A549 treated with RU486 at 1 μM for 4 hours (cell line): ENCODE data around the gene B4GALT6. TPM values are rescaled to one million over a fixed set of nuclear protein-coding genes. Genes with fewer than 3 reads are reported as not detected.

Source experiments
- total RNA-seq: library from RNA; stranded (reverse); fragments of 200-300 nt; extraction: Qiagen RNA extraction; gene quantifications from 5 replicates; pipeline ENCODE4 v1.2.3, GENCODE V29; 2022; ENCODE audit warnings: low read depth

Gene B4GALT6, protein sequence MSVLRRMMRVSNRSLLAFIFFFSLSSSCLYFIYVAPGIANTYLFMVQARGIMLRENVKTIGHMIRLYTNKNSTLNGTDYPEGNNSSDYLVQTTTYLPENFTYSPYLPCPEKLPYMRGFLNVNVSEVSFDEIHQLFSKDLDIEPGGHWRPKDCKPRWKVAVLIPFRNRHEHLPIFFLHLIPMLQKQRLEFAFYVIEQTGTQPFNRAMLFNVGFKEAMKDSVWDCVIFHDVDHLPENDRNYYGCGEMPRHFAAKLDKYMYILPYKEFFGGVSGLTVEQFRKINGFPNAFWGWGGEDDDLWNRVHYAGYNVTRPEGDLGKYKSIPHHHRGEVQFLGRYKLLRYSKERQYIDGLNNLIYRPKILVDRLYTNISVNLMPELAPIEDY
- 2.2 to 9.3 TPM (median 7.3 TPM) in 5 replicates for total RNA-seq

GRCh38 chr18:31684279-31685096 is at the start of gene B4GALT6:
Gene B4GALT6 (minus strand): TSS chr18:31684581. CDS start chr18:31684426, 155 bp downstream.

DNA sequence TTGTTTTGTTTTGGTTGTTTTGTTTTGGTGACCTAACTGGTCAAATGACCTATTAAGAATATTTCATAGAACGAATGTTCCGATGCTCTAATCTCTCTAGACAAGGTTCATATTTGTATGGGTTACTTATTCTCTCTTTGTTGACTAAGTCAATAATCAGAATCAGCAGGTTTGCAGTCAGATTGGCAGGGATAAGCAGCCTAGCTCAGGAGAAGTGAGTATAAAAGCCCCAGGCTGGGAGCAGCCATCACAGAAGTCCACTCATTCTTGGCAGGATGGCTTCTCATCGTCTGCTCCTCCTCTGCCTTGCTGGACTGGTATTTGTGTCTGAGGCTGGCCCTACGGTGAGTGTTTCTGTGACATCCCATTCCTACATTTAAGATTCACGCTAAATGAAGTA is 92.8 kb downstream of the B4GALT6 start, which contains the start of gene TTR:
Gene TTR (plus strand): TSS at position 250 of the 400 bp plus-strand sequence. CDS start 26 bp downstream, at position 276.

Other genes starting within 250 kb of the B4GALT6 start
- gene DSG3, start 236.8 kb downstream of the B4GALT6 start, total RNA-seq: 0.02 to 0.04 TPM (median 0.02 TPM) in 3 of 5 replicates, not detected in the others
- gene DSG2, start 186.4 kb downstream of the B4GALT6 start, total RNA-seq: 29.9 to 63.9 TPM (median 58.5 TPM) in 5 replicates
- gene TTR, start 92.7 kb downstream of the B4GALT6 start, total RNA-seq: 1.8 TPM in 1 of 5 replicates, not detected in the others
- gene SLC25A52, start 76.3 kb upstream of the B4GALT6 start, total RNA-seq: not detected in 5 replicates